ENCODE data around the gene STXBP4.

- TF ChIP-seq CTCF (IDR thresholded peaks at IDR 0.05), result no peak
- no peak for TF ChIP-seq ZFX (IDR thresholded peaks at IDR 0.05; ENCODE audit: borderline replicate concordance)
Observed at GRCh38 chr17:54974759-54975158, 6.2 kb downstream of the STXBP4 start.
